ENCODE data around the gene CHRNA10.

DNA sequence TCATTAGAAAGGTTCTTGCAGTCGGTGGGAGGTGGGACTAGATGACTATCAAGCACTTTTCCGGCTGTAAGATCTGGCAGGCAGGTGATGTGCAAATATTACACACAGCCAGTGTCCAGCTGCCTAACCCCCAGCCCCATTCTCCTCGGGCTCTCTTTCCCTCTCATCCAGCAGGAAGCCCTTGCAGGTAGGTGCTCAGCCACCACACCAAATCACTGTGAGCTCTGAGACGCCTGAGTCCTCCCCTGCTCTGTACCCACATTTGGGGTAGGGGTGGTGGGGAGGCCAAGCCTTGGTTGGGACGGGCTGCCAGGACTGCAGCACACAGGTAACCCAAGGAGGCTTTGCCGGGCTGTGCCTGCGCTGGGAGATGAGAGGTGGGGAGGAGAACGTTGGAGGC, 30.0 kb downstream of the CHRNA10 start:
- no peak for TF ChIP-seq FOXP2 (optimal IDR thresholded peaks at IDR 0.05; ENCODE audit: control extremely low read depth, extremely low read length, insufficient read depth)
- no peak for TF ChIP-seq POLR2AphosphoS5 (IDR thresholded peaks at IDR 0.05; ENCODE audit: borderline replicate concordance, low read depth, low read length)

Data from SK-N-MC (cell line).